Muscle of leg (tissue), 11 donors: ENCODE data around the gene ATP6V1G3. TPM values are rescaled to one million over a fixed set of nuclear protein-coding genes. Genes with fewer than 3 reads are reported as not detected.

ENCODE experiments used
- DNase-seq: peaks from one replicate; pipeline ENCODE4 v3.0.0; 2013
- H3K27ac ChIP-seq: one replicate; pipeline ENCODE4 v1.5.1; 2013; ENCODE audit warnings: mild to moderate bottlenecking, low read length, control low read depth
- H3K27me3 ChIP-seq: one replicate; pipeline ENCODE4 v1.6.1; 2013; ENCODE audit warnings: low read length; ENCODE audit not compliant: control insufficient read depth, insufficient read depth
- H3K36me3 ChIP-seq: one replicate; pipeline ENCODE4 v1.6.1; 2013; ENCODE audit warnings: low read length; ENCODE audit not compliant: control insufficient read depth, insufficient read depth
- H3K4me1 ChIP-seq: one replicate; pipeline ENCODE4 v1.6.1; 2013; ENCODE audit warnings: low read length; ENCODE audit not compliant: control insufficient read depth, insufficient read depth
- H3K4me3 ChIP-seq: one replicate; pipeline ENCODE4 v1.5.1; 2013; ENCODE audit warnings: low read length, control low read depth
- H3K9me3 ChIP-seq: replicated peaks from 2 replicates; pipeline ENCODE4 v1.6.1; 2013; ENCODE audit warnings: low read depth, low read length; ENCODE audit not compliant: control insufficient read depth
- WGBS: methylation state at CpG from one replicate; pipeline ENCODE4 v1.1.5; 2013; ENCODE audit warnings: missing lambda C conversion rate; ENCODE audit not compliant: insufficient coverage; 5-methylcytosine and 5-hydroxymethylcytosine counted together
- polyA plus RNA-seq, 8 donors: library from polyadenylated mRNA; unstranded; fragments of 120-200 nt; gene quantifications; one replicate each; pipeline versions ENCODE4 v1.2.1 to v1.2.3, GENCODE V29; 2013; ENCODE audit warnings: inconsistent platforms in 1 of 8, low replicate concordance in 1 of 8; ENCODE audit not compliant: insufficient read length in 8 of 8, insufficient read depth in 1 of 8
- total RNA-seq: library from RNA; stranded (reverse); fragments of 120-200 nt; gene quantifications from one replicate; pipeline ENCODE4 v1.2.4, GENCODE V29; 2013

ATP6V1G3 gene
- total and polyA plus RNA-seq, 9 donors: not detected

DNA sequence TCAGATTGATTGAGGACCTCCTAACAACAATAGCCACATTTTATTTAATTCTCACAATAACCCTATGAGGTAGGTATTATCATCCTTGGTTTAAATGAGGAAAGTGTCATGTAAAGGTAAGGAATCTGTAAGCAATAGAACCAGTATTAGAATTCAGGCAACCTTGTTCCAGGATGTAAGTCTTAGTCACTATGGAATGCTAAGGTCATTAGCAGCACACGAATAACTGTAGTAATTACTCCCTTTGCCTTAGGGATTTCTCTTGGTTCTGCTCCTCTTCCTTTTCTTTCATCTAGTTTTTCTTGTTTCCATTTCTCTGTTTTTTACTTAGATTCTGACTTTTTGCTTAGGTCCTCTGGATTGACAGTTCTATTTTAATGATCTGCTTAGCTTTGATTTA lies 23.1 kb upstream of the ATP6V1G3 start:
- no CpG with 5 or more reads among the region's 1 CpG for WGBS

DNA sequence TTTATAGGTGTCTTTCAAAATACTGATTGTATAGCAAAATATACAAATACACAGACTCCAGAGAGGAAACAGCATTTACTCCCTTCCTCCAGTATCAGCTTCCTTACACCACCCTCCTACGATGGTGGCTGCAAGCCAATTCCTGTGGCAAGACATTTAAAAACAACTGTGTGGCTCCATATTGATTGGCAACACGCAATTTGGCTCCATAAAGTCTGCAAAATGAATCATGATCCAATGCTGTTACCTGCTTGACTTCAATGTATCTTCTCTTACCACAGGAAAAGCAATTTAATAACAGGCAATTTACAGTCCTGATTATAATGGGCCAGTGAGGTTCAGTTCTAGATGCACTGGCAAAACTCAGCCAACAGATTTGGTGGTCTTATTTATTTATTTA lies 19.7 kb upstream of the ATP6V1G3 start:
- H3K4me3 ChIP-seq: no peak overlapping the region
- 31% methylated on average over 2 of the region's 2 CpGs for WGBS
- no peaks in the 10 kb centered on the region for H3K4me1 ChIP-seq
- H3K9me3 ChIP-seq: no peaks in the 10 kb centered on the region
- peak; percentile 23 for DNase-seq
- H3K27ac ChIP-seq: no peak overlapping the region
- H3K36me3 ChIP-seq: no peaks in the 10 kb centered on the region
- no peaks in the 10 kb centered on the region for H3K27me3 ChIP-seq

More for the DNA sequence above, 23.1 kb upstream of the ATP6V1G3 start:
- Histone ChIP-seq H3K9me3 (no peaks in the 10 kb centered on the region), H3K4me1 (no peaks in the 10 kb centered on the region), H3K4me3 (no peak overlapping the region), H3K36me3 (no peaks in the 10 kb centered on the region), H3K27me3 (no peaks in the 10 kb centered on the region), H3K27ac (no peak overlapping the region)
- no peak for DNase-seq

DNA sequence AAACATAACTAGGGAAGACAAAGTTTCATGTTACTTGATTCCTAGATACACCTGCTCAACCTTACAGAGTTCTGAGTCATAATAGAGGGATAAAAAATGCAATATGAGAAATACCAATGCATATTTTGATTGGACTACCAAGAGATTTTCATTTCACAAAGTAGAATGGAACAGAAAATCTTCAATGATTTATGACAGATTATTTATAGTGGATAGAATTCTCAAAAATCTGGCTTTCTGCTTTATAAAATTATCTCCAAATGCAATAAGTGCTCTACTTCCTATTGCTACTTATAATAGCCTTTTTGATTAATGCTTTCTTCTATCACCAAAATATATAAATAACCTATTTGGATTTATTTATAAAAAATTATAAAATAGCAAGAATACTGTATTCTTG lies 18.9 kb upstream of the ATP6V1G3 start:
- H3K27me3 ChIP-seq: no peaks in the 10 kb centered on the region
- no peaks in the 10 kb centered on the region for H3K36me3 ChIP-seq
- no peaks in the 10 kb centered on the region for H3K9me3 ChIP-seq
- H3K4me1 ChIP-seq: no peaks in the 10 kb centered on the region
- no peak for DNase-seq
- no peak overlapping the region for H3K27ac ChIP-seq
- H3K4me3 ChIP-seq: no peak overlapping the region

DNA sequence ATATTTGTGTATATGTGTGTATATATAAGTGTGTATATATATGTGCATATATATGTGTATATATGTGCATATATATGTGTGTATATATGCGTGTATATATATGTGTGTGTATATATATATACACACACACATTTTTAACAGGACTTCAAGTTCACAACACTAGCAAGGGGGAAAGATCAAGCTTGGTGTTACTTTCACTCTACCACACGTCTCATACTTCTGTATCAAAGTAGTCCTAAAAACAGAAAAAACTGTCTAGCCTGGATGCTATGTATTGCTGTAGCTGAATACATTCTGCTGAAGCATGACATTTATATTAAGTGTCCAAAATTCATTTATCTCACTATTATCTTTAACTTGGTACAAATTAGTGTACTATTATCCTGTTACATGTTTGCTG lies 17.9 kb upstream of the ATP6V1G3 start:
- no CpG with 5 or more reads among the region's 2 CpGs for whole genome bisulfite sequencing
- Histone ChIP-seq H3K9me3 (no peaks in the 10 kb centered on the region), H3K4me1 (no peaks in the 10 kb centered on the region), H3K27ac (no peak overlapping the region), H3K36me3 (no peaks in the 10 kb centered on the region), H3K4me3 (no peak overlapping the region), H3K27me3 (no peaks in the 10 kb centered on the region)
- DNase-seq: no peak

DNA sequence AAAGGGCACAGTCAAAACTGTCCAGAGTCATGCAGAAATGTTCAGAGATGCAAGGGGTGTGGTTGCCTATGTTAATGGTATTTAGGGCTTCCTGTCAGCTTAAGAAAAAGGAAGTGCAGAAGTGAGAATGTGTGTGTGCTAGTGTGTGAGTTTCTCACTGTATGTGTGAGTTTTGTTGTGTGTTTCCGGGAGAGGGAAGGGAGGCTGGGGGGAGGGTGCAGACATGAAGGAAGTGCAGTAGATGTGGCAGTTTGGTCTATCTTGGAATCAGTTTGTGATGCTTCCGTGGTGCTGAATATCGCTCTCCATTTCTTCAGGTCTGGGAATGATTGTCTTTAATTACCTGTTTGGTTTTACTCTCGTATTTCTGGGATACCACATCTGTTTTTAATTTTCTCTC lies 16.5 kb upstream of the ATP6V1G3 start:
- 0% methylated on average over 1 of the region's 4 CpGs for WGBS
- H3K27ac ChIP-seq: no peak overlapping the region

DNA sequence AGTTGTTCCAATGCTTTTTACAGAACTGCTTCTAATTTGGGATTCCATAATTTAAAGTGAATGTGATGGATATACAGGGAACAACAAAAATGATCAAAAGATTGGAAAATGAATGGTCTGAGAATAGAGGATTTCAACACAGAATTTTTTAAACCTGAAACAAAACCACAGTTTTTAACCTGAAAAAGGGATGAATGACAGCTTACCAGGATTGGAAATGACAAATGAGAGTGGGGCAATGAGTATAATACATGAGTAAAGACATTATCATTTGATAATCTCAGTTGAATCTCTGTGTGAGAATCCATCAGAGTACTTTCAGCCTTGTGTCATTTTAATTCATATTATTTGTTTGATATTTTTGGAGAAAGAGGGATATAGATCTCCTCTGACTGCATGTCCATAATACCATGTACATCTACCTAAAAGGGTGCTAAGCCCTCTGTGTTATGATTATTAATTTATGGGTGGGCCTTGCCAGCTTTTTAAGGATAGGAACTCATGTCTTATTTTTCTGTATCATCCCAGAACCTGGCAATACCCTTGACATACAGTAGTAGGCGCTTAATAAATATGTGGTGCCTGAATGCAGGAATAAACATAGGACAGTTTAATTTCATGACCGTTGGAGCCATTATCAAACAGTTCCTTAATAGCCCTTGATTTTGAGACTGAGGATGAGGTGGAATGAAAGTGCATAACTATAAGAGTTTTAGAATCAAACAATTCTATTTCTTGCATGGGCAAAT lies 12.4 kb upstream of the ATP6V1G3 start:
- Histone ChIP-seq H3K9me3 (no peaks in the 10 kb centered on the region), H3K4me3 (no peak overlapping the region), H3K36me3 (no peaks in the 10 kb centered on the region), H3K27me3 (no peaks in the 10 kb centered on the region), H3K27ac (no peak overlapping the region), H3K4me1 (no peaks in the 10 kb centered on the region)
- no peak for DNase-seq
- no CpG with 5 or more reads among the region's 2 CpGs for WGBS

More for the DNA sequence above, 16.5 kb upstream of the ATP6V1G3 start:
- H3K36me3 ChIP-seq: no peaks in the 10 kb centered on the region
- no peaks in the 10 kb centered on the region for H3K9me3 ChIP-seq
- H3K4me1 ChIP-seq: no peaks in the 10 kb centered on the region
- H3K4me3 ChIP-seq: no peak overlapping the region
- peak; percentile 79 for DNase-seq
- no peaks in the 10 kb centered on the region for H3K27me3 ChIP-seq

DNA sequence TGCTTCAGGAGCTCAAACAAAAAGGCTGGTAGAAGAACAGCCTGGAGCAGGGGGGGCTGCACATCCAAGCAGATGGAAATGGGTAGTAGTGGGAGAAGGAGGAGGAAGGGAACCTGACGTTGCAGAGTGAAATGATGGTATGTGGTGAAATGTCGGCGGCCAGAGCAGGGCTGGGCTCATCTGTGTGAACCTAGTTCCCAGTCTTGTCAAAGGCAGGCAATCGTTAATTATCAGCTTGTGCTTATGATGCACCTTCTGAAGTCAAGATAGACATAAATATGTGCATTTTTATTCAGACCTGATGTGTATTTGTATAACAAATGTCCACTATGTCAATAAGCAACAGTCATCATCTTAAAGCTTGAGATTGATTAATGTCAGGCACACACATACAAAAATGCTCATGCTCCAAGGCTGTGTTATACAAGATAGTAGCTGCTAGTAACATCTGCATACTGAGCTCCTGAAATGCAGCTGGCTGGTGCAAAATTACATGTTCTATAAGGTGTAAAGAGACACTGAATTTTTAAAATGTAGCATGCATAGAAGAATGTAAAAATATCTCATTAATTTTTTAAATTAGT lies 10.6 kb upstream of the ATP6V1G3 start:
- Histone ChIP-seq H3K9me3 (no peaks in the 10 kb centered on the region), H3K4me1 (no peaks in the 10 kb centered on the region), H3K36me3 (no peaks in the 10 kb centered on the region), H3K27me3 (no peaks in the 10 kb centered on the region), H3K27ac (no peak overlapping the region), H3K4me3 (no peak overlapping the region)
- no peak for DNase-seq
- 50% methylated on average over 2 of the region's 4 CpGs for WGBS

DNA sequence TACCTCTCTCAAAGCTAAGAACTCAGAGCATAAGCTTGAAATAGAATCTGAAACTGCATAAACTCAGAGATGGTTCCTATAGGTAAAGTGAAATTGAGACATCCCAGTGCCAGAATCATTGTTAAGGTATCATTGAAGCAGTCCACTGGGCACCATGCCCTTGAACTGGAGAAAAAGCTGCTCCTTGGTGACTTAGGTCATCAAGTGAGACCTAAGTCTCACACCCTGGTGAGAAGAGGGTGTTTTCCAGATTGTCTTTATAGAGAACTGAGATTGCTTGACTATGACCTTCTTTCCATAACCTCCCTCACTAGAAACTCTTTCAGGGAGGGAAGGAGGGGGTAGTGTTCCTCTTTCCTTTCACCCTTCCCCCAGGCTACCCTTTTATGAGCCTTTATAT lies 9.4 kb upstream of the ATP6V1G3 start:
- no peaks in the 10 kb centered on the region for H3K4me1 ChIP-seq
- no peaks in the 10 kb centered on the region for H3K9me3 ChIP-seq
- H3K27ac ChIP-seq: no peak overlapping the region
- peak; percentile 14 for DNase-seq
- no peak overlapping the region for H3K4me3 ChIP-seq
- no peaks in the 10 kb centered on the region for H3K27me3 ChIP-seq
- H3K36me3 ChIP-seq: no peaks in the 10 kb centered on the region

DNA sequence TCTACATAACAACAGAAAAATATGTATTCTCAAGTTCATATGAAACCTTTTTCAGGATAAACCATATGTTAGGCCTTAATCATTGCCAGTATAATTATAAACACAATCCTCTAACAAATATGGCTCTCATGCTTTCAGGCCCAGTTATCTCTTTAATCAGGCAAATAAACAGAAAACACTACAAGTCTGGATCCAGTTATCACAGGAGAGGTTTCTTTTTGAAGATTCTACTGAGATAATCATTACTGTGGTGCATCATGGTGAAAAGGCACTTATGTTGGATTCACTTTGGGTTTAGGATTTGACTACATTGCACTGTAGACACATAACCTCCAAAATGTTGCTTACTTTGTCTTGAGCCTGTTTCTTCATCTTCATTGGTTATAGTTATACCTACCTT lies 8.4 kb upstream of the ATP6V1G3 start:
- Histone ChIP-seq H3K27ac (no peak overlapping the region), H3K9me3 (no peaks in the 10 kb centered on the region), H3K4me1 (no peaks in the 10 kb centered on the region), H3K36me3 (no peaks in the 10 kb centered on the region), H3K4me3 (no peak overlapping the region), H3K27me3 (no peaks in the 10 kb centered on the region)
- no peak for DNase-seq

DNA sequence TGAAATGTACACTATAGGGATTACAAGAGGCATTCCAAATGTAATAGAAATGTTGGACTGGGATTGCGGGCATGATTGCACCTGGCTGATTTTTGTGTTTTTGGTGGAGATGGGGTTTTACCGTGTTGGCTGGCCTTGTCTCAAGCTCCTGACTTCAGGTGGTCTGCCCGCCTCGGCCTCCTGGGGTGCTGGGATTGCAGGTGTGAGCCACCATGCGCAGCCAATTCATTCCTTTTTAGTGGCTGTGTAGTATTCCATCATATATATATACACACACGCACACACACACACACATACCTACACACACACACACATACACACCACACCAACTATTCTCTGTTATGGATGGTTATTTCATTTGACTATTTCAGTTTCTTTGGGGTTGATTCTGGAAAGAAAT lies 4.7 kb upstream of the ATP6V1G3 start:
- Histone ChIP-seq H3K27ac (no peak overlapping the region), H3K4me3 (no peak overlapping the region), H3K4me1 (no peaks in the 10 kb centered on the region), H3K36me3 (no peaks in the 10 kb centered on the region), H3K9me3 (no peaks in the 10 kb centered on the region), H3K27me3 (no peaks in the 10 kb centered on the region)
- WGBS: 100% methylated on average over 1 of the region's 6 CpGs
- DNase-seq: no peak

DNA sequence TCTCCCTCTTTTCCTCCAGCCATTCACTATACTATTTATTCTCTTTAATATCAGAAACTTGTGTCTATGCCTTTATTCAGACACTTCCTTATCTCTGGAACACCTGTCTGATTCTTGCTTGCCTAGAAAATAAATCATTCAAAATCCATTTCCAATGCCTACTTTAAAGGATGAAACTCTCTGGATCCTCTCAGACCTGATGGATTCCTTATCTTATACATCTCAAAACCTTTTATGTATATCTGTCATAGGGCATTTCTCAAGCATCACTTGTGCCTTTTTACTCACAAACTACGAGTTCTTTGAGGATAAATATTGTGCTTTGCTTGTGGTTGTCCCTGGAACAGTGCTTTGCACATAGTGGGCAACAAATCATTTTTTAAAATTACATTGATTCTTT lies 3.8 kb upstream of the ATP6V1G3 start:
- Histone ChIP-seq H3K4me1 (no peaks in the 10 kb centered on the region), H3K9me3 (no peaks in the 10 kb centered on the region), H3K4me3 (no peak overlapping the region), H3K27ac (no peak overlapping the region), H3K36me3 (no peaks in the 10 kb centered on the region), H3K27me3 (no peaks in the 10 kb centered on the region)
- WGBS: no CpG with 5 or more reads among the region's 1 CpG
- no peak for DNase-seq
